ENCODE measurements around the gene CHST4. TPM values are rescaled to one million over a fixed set of nuclear protein-coding genes. Genes with fewer than 3 reads are reported as not detected.
"Not testable (repeated sequence)": the region's sequence is repeated elsewhere in the genome, so short reads cannot be mapped to it uniquely, and the experiment has no call there.

Gene CHST4
- total RNA-seq, 2 experiments from 2014 or later = 0.29 to 4.5 TPM

GRCh38 chr16:71559855-71560254 is 33.6 kb downstream of the CHST4 start:
- Histone ChIP-seq H3K4me1 (ENCODE audit: insufficient read depth, low read length, poor library complexity, severe bottlenecking) (peaks cover 14% of the 10 kb centered on the region), H3K27ac (ENCODE audit: low read depth, low read length, poor library complexity, severe bottlenecking) (no peak overlapping the region), H2AFZ (ENCODE audit: low read length) (no peak overlapping the region), H3K9me2 (ENCODE audit: insufficient read depth, low read length) (no peaks in the 10 kb centered on the region), H3K4me2 (ENCODE audit: low read length) (no peak overlapping the region), H3K79me2 (ENCODE audit: insufficient read depth, low read depth, low read length) (no peaks in the 10 kb centered on the region), H3K4me3 (ENCODE audit: low read depth, low read length, poor library complexity, severe bottlenecking) (no peak overlapping the region), H3K9me3 (ENCODE audit: low read length) (peaks cover 16% of the 10 kb centered on the region), H4K20me1 (ENCODE audit: insufficient read depth, low read length) (no peaks in the 10 kb centered on the region), H3K36me3 (ENCODE audit: insufficient read depth, low read length) (no peaks in the 10 kb centered on the region)
- intact Hi-C loops (cut with micrococcal nuclease; ENCODE audit: unreplicated experiment) = loop anchor here (10.0 kb wide), 2 partner anchors 325 to 535 kb away; partner anchors contain the start of genes DHX38, TXNL4B and ZNF821
- no peak for DNase-seq (ENCODE audit: low spot score)
- TF ChIP-seq CTCF (conservative IDR thresholded peaks at IDR 0.05; ENCODE audit: low read length) = no peak
- no peak for TF ChIP-seq EZH2phosphoT487 (IDR thresholded peaks at IDR 0.05; ENCODE audit: borderline replicate concordance, low read depth, low read length)
- ChIA-PET CTCF (ENCODE audit: unreplicated experiment) (no interaction called here), POLR2A (no interaction called here)
- BruUV-seq (replicated peaks) = no TSS peak

- H3K27ac ChIP-seq (ENCODE audit: low read depth, low read length, poor library complexity, severe bottlenecking); POLR2A ChIA-PET; H3K36me3 ChIP-seq (ENCODE audit: insufficient read depth, low read length); H2AFZ ChIP-seq (ENCODE audit: low read length); H3K4me3 ChIP-seq (ENCODE audit: low read depth, low read length, poor library complexity, severe bottlenecking); H4K20me1 ChIP-seq (ENCODE audit: insufficient read depth, low read length); H3K79me2 ChIP-seq (ENCODE audit: insufficient read depth, low read depth, low read length); H3K9me2 ChIP-seq (ENCODE audit: insufficient read depth, low read length); DNase-seq (ENCODE audit: low spot score); CTCF ChIA-PET (ENCODE audit: unreplicated experiment); H3K4me2 ChIP-seq (ENCODE audit: low read length); BruUV-seq (replicated peaks): not testable (repeated sequence)
- H3K9me3 ChIP-seq (ENCODE audit: low read length) = peaks cover 16% of the 10 kb centered on the region
- intact Hi-C loops (cut with micrococcal nuclease; ENCODE audit: unreplicated experiment) = loop anchor here (10.0 kb wide), 2 partner anchors 323 to 533 kb away; partner anchors contain the start of genes DHX38, TXNL4B and ZNF821
- peaks cover 29% of the 10 kb centered on the region for H3K4me1 ChIP-seq (ENCODE audit: insufficient read depth, low read length, poor library complexity, severe bottlenecking)
Measured at GRCh38 chr16:71561886-71562285, 35.7 kb downstream of the CHST4 start.

- POLR2A ChIA-PET = no interaction called here
- intact Hi-C loops (cut with micrococcal nuclease; ENCODE audit: unreplicated experiment) = loop anchor here (10.0 kb wide), 2 partner anchors 322 to 532 kb away; partner anchors contain the start of genes DHX38, TXNL4B and ZNF821
- no peak overlapping the region for H2AFZ ChIP-seq (ENCODE audit: low read length)
- TF ChIP-seq CTCF (conservative IDR thresholded peaks at IDR 0.05; ENCODE audit: low read length) (no peak), EZH2phosphoT487 (IDR thresholded peaks at IDR 0.05; ENCODE audit: borderline replicate concordance, low read depth, low read length) (no peak)
- H3K27ac ChIP-seq (ENCODE audit: low read depth, low read length, poor library complexity, severe bottlenecking) = no peak overlapping the region
- peaks cover 29% of the 10 kb centered on the region for H3K4me1 ChIP-seq (ENCODE audit: insufficient read depth, low read length, poor library complexity, severe bottlenecking)
- no peaks in the 10 kb centered on the region for H3K9me2 ChIP-seq (ENCODE audit: insufficient read depth, low read length)
- peaks cover 16% of the 10 kb centered on the region for H3K9me3 ChIP-seq (ENCODE audit: low read length)
- no peaks in the 10 kb centered on the region for H4K20me1 ChIP-seq (ENCODE audit: insufficient read depth, low read length)
- DNase-seq (ENCODE audit: low spot score) = no peak
- H3K4me2 ChIP-seq (ENCODE audit: low read length) = no peak overlapping the region
- CTCF ChIA-PET (ENCODE audit: unreplicated experiment) = no interaction called here
- H3K4me3 ChIP-seq (ENCODE audit: low read depth, low read length, poor library complexity, severe bottlenecking) = no peak overlapping the region
- no peaks in the 10 kb centered on the region for H3K36me3 ChIP-seq (ENCODE audit: insufficient read depth, low read length)
- H3K79me2 ChIP-seq (ENCODE audit: insufficient read depth, low read depth, low read length) = no peaks in the 10 kb centered on the region
- BruUV-seq (replicated peaks) = no TSS peak
Measured at GRCh38 chr16:71562552-71562951, 36.3 kb downstream of the CHST4 start.

All from OCI-LY7 (cell line).